ENCODE measurements around the gene RPL10A.

Gene RPL10A

DNA sequence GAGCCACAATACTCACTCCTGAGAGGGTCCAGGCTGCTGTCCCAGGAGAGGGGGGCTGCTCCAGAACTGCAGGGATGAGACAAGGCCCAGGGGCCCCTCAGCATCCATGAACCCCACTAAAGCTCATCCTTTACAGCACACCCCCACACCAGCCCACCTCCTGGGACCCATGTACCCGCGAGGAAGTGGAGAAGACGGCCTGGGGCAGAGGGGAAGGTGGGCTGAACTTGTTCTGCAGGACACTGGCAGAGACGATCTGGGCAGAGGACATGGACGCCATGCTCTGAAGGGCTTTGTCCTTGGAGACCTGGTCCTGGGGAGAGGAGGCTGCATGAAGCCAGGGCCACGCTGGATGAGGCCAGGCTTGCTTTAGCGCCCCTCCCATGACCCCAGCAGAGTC, 10.1 kb downstream of the RPL10A start:
- Histone ChIP-seq H3K4me2 (ENCODE audit: insufficient read depth, low read length) (no peak overlapping the region), H4K20me1 (ENCODE audit: insufficient read depth, low read length) (peaks cover 5% of the 10 kb centered on the region), H3K27me3 (ENCODE audit: insufficient read depth, low read length, poor library complexity) (peaks cover 3% of the 10 kb centered on the region), H3K36me3 (ENCODE audit: insufficient read depth, low read length) (peaks cover 1% of the 10 kb centered on the region), H3K4me3 (ENCODE audit: low read depth in 1 of 2, low read length in 2 of 2) (no peak overlapping the region), H3K9me3 (ENCODE audit: insufficient read depth, low read length, severe bottlenecking) (no peaks in the 10 kb centered on the region), H3K27ac (ENCODE audit: low read length) (no peak overlapping the region), H2AFZ (ENCODE audit: low read depth, low read length) (no peak overlapping the region), H3K9ac (ENCODE audit: low read depth, low read length) (no peak overlapping the region), H3K79me2 (ENCODE audit: insufficient read depth, low read length) (no peaks in the 10 kb centered on the region), H3K4me1 (ENCODE audit: insufficient read depth, low read length) (no peaks in the 10 kb centered on the region)
- no peak for ATAC-seq (ENCODE audit: insufficient read depth, low read depth)
- no peak for DNase-seq
- TF ChIP-seq, protein P1, sequence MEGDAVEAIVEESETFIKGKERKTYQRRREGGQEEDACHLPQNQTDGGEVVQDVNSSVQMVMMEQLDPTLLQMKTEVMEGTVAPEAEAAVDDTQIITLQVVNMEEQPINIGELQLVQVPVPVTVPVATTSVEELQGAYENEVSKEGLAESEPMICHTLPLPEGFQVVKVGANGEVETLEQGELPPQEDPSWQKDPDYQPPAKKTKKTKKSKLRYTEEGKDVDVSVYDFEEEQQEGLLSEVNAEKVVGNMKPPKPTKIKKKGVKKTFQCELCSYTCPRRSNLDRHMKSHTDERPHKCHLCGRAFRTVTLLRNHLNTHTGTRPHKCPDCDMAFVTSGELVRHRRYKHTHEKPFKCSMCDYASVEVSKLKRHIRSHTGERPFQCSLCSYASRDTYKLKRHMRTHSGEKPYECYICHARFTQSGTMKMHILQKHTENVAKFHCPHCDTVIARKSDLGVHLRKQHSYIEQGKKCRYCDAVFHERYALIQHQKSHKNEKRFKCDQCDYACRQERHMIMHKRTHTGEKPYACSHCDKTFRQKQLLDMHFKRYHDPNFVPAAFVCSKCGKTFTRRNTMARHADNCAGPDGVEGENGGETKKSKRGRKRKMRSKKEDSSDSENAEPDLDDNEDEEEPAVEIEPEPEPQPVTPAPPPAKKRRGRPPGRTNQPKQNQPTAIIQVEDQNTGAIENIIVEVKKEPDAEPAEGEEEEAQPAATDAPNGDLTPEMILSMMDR (IDR thresholded peaks at IDR 0.05; ENCODE audit: borderline replicate concordance, extremely low read depth, low read length, poor library complexity, severe bottlenecking), result no peak
- TF ChIP-seq EZH2 (IDR thresholded peaks at IDR 0.05; ENCODE audit: borderline replicate concordance, low read depth, low read length, severe bottlenecking), result no peak

DNA sequence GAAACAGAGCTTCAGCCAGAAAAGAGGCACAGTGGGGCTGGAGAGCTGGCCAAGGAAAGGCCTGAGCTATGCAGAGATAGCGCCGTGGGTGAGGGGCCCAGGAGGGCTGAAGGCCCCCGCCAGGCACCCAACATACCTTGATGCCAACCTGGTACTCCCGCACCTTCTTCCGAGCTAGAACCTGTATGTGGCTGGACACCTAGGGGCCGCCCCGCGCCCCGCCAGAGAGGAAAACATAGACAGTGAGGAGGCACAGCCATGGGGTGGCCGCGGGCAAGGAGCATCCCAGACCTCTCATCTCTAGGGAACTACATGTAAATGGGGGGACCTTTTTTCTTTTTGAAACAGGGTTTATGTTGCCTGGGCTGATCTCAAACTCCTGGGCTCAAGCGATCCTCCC, 12.0 kb downstream of the RPL10A start:
- H3K27ac ChIP-seq (ENCODE audit: low read length), result no peak overlapping the region
- H3K4me1 ChIP-seq (ENCODE audit: insufficient read depth, low read length), result no peaks in the 10 kb centered on the region
- H3K4me3 ChIP-seq (ENCODE audit: low read depth in 1 of 2, low read length in 2 of 2), result no peak overlapping the region
- H3K79me2 ChIP-seq (ENCODE audit: insufficient read depth, low read length), result no peaks in the 10 kb centered on the region
- ATAC-seq (ENCODE audit: insufficient read depth, low read depth), result no peak
- peaks cover 3% of the 10 kb centered on the region for H3K27me3 ChIP-seq (ENCODE audit: insufficient read depth, low read length, poor library complexity)
- peaks cover 3% of the 10 kb centered on the region; the same call in 1 of the 2 replicates for H4K20me1 ChIP-seq (ENCODE audit: insufficient read depth, low read length)
- no peak overlapping the region for H2AFZ ChIP-seq (ENCODE audit: low read depth, low read length)
- TF ChIP-seq, protein P1 (IDR thresholded peaks at IDR 0.05; ENCODE audit: borderline replicate concordance, extremely low read depth, low read length, poor library complexity, severe bottlenecking), result no peak
- no peak for TF ChIP-seq EZH2 (IDR thresholded peaks at IDR 0.05; ENCODE audit: borderline replicate concordance, low read depth, low read length, severe bottlenecking)
- no peak for DNase-seq
- no peaks in the 10 kb centered on the region for H3K9me3 ChIP-seq (ENCODE audit: insufficient read depth, low read length, severe bottlenecking)
- H3K4me2 ChIP-seq (ENCODE audit: insufficient read depth, low read length), result no peak overlapping the region
- H3K36me3 ChIP-seq (ENCODE audit: insufficient read depth, low read length), result no peaks in the 10 kb centered on the region
- no peak overlapping the region for H3K9ac ChIP-seq (ENCODE audit: low read depth, low read length)

DNA sequence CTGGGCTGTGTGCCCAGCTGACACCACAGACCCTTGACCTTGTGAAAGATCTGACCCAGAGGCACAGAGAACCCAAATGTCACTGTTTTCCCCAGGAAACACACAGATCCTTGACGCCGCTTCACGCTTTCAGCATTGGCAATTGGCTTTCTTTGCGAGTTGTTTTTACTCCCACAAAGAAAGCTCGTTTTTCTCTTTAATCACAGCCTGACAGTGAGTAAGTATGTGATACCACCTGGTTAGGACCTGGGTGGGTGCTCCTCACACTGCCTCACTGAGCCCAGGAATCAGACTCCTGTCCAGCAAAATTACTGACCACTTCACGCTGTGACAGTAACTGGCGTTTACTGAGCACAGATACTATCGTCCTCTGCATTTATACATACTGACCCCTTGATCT, 13.0 kb downstream of the RPL10A start:
- Histone ChIP-seq H3K4me2 (ENCODE audit: insufficient read depth, low read length) (no peak overlapping the region), H3K4me3 (ENCODE audit: low read depth in 1 of 2, low read length in 2 of 2) (no peak overlapping the region), H3K27ac (ENCODE audit: low read length) (no peak overlapping the region), H4K20me1 (ENCODE audit: insufficient read depth, low read length) (no peaks in the 10 kb centered on the region), H3K9ac (ENCODE audit: low read depth, low read length) (no peak overlapping the region), H3K79me2 (ENCODE audit: insufficient read depth, low read length) (no peaks in the 10 kb centered on the region), H3K4me1 (ENCODE audit: insufficient read depth, low read length) (no peaks in the 10 kb centered on the region), H3K9me3 (ENCODE audit: insufficient read depth, low read length, severe bottlenecking) (no peaks in the 10 kb centered on the region), H3K36me3 (ENCODE audit: insufficient read depth, low read length) (no peaks in the 10 kb centered on the region), H2AFZ (ENCODE audit: low read depth, low read length) (no peak overlapping the region), H3K27me3 (ENCODE audit: insufficient read depth, low read length, poor library complexity) (peaks cover 3% of the 10 kb centered on the region)
- DNase-seq (no peak), ATAC-seq (ENCODE audit: insufficient read depth, low read depth) (no peak)
- no peak for TF ChIP-seq EZH2 (IDR thresholded peaks at IDR 0.05; ENCODE audit: borderline replicate concordance, low read depth, low read length, severe bottlenecking)
- TF ChIP-seq, protein P1 (IDR thresholded peaks at IDR 0.05; ENCODE audit: borderline replicate concordance, extremely low read depth, low read length, poor library complexity, severe bottlenecking), result no peak

DNA sequence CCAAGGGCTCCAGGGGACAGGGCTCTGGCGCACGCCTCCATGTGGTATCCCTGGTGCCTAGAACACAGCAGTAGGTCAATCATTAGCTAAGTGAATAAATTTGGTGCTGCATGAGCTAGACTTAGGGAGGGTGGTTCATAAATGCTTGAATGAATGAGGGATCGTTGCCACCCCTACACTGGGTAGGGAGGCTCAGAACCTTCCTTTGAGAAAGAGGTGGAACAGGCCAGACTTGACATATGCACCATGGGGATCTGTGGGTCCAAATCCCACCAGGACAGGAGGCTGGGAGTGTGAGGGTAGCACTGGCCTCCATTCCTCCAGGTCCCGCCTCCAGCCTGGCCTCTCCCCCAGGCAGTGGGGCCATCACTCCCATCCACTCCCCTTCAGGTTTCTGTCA, 14.9 kb downstream of the RPL10A start:
- H3K9ac ChIP-seq (ENCODE audit: low read depth, low read length), result no peak overlapping the region
- H3K27me3 ChIP-seq (ENCODE audit: insufficient read depth, low read length, poor library complexity), result peaks cover 3% of the 10 kb centered on the region
- no peaks in the 10 kb centered on the region for H4K20me1 ChIP-seq (ENCODE audit: insufficient read depth, low read length)
- TF ChIP-seq EZH2 (IDR thresholded peaks at IDR 0.05; ENCODE audit: borderline replicate concordance, low read depth, low read length, severe bottlenecking), result no peak
- TF ChIP-seq, protein P1 (IDR thresholded peaks at IDR 0.05; ENCODE audit: borderline replicate concordance, extremely low read depth, low read length, poor library complexity, severe bottlenecking), result no peak
- no peaks in the 10 kb centered on the region for H3K4me1 ChIP-seq (ENCODE audit: insufficient read depth, low read length)
- DNase-seq (no peak), ATAC-seq (ENCODE audit: insufficient read depth, low read depth) (no peak)
- no peak overlapping the region for H3K27ac ChIP-seq (ENCODE audit: low read length)
- no peak overlapping the region for H3K4me2 ChIP-seq (ENCODE audit: insufficient read depth, low read length)
- no peaks in the 10 kb centered on the region for H3K9me3 ChIP-seq (ENCODE audit: insufficient read depth, low read length, severe bottlenecking)
- no peaks in the 10 kb centered on the region for H3K79me2 ChIP-seq (ENCODE audit: insufficient read depth, low read length)
- H2AFZ ChIP-seq (ENCODE audit: low read depth, low read length), result no peak overlapping the region
- H3K4me3 ChIP-seq (ENCODE audit: low read depth in 1 of 2, low read length in 2 of 2), result no peak overlapping the region
- no peaks in the 10 kb centered on the region for H3K36me3 ChIP-seq (ENCODE audit: insufficient read depth, low read length)
